NB4 (cell line): Measurements from ENCODE around the gene ZNF414.

ENCODE experiments used
- DNase-seq: peaks from one replicate; pipeline ENCODE4 v3.0.0; 2010; ENCODE audit warnings: low read depth
- H3K4me3 ChIP-seq: one replicate; pipeline ENCODE4 v1.5.1; 2011; ENCODE audit warnings: mild to moderate bottlenecking, low read depth, low read length, moderate library complexity
- CTCF ChIP-seq: IDR thresholded peaks from one replicate; pipeline ENCODE4 v1.5.1; 2012; ENCODE audit warnings: low read depth, low read length
- MAX ChIP-seq: IDR thresholded peaks from 2 replicates; pipeline ENCODE4 v1.6.1; 2011; ENCODE audit warnings: low read depth, low read length
- MYC ChIP-seq: IDR thresholded peaks from 2 replicates; pipeline ENCODE4 v1.6.1; 2011; ENCODE audit warnings: low read depth, low read length
- POLR2A ChIP-seq: IDR thresholded peaks from 2 replicates; pipeline ENCODE4 v1.6.1; 2011; ENCODE audit warnings: mild to moderate bottlenecking; ENCODE audit not compliant: insufficient read length; ENCODE audit errors: extremely low read depth

Gene ZNF414

GRCh38 chr19:8491574-8491973 is 22.4 kb downstream of the ZNF414 start:
- TF ChIP-seq CTCF (peak; percentile 13), MAX (no peak), MYC (no peak)
- DNase-seq = peak; percentile 63

GRCh38 chr19:8490873-8491272 is 23.1 kb downstream of the ZNF414 start:
- H3K4me3 ChIP-seq = no peak overlapping the region
- no peak for TF ChIP-seq MAX
- TF ChIP-seq MYC = 0 out of 2 replicates have a peak, but pooled peaks have one; percentile 3
- no peak for TF ChIP-seq CTCF
- no peak for DNase-seq

More at GRCh38 chr19:8491574-8491973, 22.4 kb downstream of the ZNF414 start:
- no peak overlapping the region for H3K4me3 ChIP-seq

- TF ChIP-seq MYC (0 out of 2 replicates have a peak, but pooled peaks have one; percentile 4), POLR2A (no peak)
- H3K4me3 ChIP-seq = no peak overlapping the region
- peak; percentile 34 for DNase-seq
These were observed 23.6 kb downstream of the ZNF414 start for GRCh38 chr19:8490395-8490760.

GRCh38 chr19:8489561-8490394 is 24.2 kb downstream of the ZNF414 start:
- TF ChIP-seq POLR2A = peak; percentile 28
- no peak for TF ChIP-seq MAX
- no peak overlapping the region for H3K4me3 ChIP-seq
- peak; percentile 34 for DNase-seq

- peak; percentile 33 for DNase-seq
- no peak overlapping the region for H3K4me3 ChIP-seq
- TF ChIP-seq POLR2A = no peak
- no peak for TF ChIP-seq MAX
These were observed 25.6 kb downstream of the ZNF414 start for GRCh38 chr19:8488365-8488764.

GRCh38 chr19:8487137-8487851 is 26.7 kb downstream of the ZNF414 start:
- DNase-seq = peak; percentile 100
- peak; percentile 94 for TF ChIP-seq MYC
- TF ChIP-seq MAX = peak; percentile 82
- peak; percentile 89 for TF ChIP-seq CTCF
- TF ChIP-seq POLR2A = peak; percentile 24
- H3K4me3 ChIP-seq = no peak overlapping the region

- no peak; the same call in 1 of the 2 replicates for TF ChIP-seq MYC
- peak; percentile 4 for TF ChIP-seq POLR2A
- no peak for DNase-seq
- no peak overlapping the region for H3K4me3 ChIP-seq
These were observed 27.3 kb downstream of the ZNF414 start for GRCh38 chr19:8486661-8487136.
